Measurements from ENCODE around the gene ARL8B. TPM values are rescaled to one million over a fixed set of nuclear protein-coding genes. Genes with fewer than 3 reads are reported as not detected.

The ARL8B gene
- total and polyA plus RNA-seq, 9 of the 15 experiments (the other 6 are each of a cell fraction or from before 2014, with no cell fraction given), result 28.5 to 99.4 (median 77.2) TPM

DNA sequence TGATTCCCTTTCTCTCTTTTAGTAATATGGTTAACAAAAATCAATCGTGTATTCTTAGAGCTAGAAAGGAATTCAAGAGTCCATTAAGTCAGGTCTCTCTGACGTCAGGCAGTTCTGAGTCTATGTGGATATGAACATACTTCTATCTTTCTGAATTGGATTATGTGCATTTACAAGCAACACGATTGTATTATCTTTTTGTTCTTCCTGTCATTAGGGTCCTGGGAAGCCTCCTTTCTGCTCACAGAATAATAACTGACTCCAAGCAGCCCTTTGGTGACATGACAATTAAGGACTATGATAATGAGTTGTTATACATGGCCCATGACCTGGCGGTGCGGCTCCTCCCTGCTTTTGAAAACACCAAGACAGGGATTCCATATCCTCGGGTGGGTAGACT is 79.4 kb downstream of the ARL8B start (continued):
- TF ChIP-seq, protein P1, sequence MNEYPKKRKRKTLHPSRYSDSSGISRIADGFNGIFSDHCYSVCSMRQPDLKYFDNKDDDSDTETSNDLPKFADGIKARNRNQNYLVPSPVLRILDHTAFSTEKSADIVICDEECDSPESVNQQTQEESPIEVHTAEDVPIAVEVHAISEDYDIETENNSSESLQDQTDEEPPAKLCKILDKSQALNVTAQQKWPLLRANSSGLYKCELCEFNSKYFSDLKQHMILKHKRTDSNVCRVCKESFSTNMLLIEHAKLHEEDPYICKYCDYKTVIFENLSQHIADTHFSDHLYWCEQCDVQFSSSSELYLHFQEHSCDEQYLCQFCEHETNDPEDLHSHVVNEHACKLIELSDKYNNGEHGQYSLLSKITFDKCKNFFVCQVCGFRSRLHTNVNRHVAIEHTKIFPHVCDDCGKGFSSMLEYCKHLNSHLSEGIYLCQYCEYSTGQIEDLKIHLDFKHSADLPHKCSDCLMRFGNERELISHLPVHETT (CRISPR knock-in tag; conservative IDR thresholded peaks at IDR 0.05 in 1 of 2, IDR thresholded peaks at IDR 0.05 in 1 of 2), result no peak
- TF ChIP-seq KAT2B (IDR thresholded peaks at IDR 0.05; ENCODE audit: low read depth, low read length) (no peak), RBM17 (IDR thresholded peaks at IDR 0.05; ENCODE audit: borderline replicate concordance, low read depth, low read length) (no peak)

DNA sequence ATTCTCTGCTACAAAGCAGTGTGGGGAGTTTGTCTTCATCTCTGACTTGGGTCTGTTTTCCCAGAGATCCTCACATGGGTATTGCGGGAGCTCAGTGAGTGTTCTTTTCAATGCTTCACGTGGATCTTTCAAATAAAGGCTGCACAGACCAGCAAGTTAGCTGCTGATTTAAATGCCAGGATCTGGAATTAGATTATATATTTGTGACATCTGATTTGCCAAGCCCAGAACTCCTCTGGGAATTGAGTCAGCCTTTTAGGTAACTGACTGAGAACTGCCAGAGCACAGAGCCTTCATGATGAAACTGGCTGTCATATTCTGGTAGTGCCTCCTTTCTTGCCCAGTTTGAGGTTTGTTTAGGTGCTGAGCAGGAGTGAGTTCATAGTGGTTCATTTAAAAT is 80.1 kb downstream of the ARL8B start:
- peaks cover 76% of the 10 kb centered on the region for H3K36me3 ChIP-seq (ENCODE audit: control insufficient read depth, insufficient read depth, low read length)
- TF ChIP-seq, protein P2, sequence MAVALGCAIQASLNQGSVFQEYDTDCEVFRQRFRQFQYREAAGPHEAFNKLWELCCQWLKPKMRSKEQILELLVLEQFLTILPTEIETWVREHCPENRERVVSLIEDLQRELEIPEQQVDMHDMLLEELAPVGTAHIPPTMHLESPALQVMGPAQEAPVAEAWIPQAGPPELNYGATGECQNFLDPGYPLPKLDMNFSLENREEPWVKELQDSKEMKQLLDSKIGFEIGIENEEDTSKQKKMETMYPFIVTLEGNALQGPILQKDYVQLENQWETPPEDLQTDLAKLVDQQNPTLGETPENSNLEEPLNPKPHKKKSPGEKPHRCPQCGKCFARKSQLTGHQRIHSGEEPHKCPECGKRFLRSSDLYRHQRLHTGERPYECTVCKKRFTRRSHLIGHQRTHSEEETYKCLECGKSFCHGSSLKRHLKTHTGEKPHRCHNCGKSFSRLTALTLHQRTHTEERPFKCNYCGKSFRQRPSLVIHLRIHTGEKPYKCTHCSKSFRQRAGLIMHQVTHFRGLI (CRISPR knock-in tag; IDR thresholded peaks at IDR 0.05), result no peak
- TF ChIP-seq NR3C1 (CRISPR knock-in tag; IDR thresholded peaks at IDR 0.05) (no peak), PYGO2 (tag; IDR thresholded peaks at IDR 0.05) (no peak), FUS (optimal IDR thresholded peaks at IDR 0.05; ENCODE audit: low read depth, low read length) (no peak), BDP1 (IDR thresholded peaks at IDR 0.05; ENCODE audit: insufficient read depth, insufficient read length) (no peak), CBFB (CRISPR knock-in tag; IDR thresholded peaks at IDR 0.05) (no peak), STAG1 (CRISPR knock-in tag; IDR thresholded peaks at IDR 0.05; ENCODE audit: borderline replicate concordance) (no peak), ZNF175 (CRISPR knock-in tag; IDR thresholded peaks at IDR 0.05; ENCODE audit: low read depth) (no peak), SMARCB1 (IDR thresholded peaks at IDR 0.05; ENCODE audit: insufficient read length, low read depth) (no peak), TBL1XR1 (IDR thresholded peaks at IDR 0.05; ENCODE audit: low read length in 2 of 2) (no peak), TEAD2 (tag; IDR thresholded peaks at IDR 0.05) (no peak), JUND (IDR thresholded peaks at IDR 0.05; ENCODE audit: borderline replicate concordance, low read depth, low read length) (no peak), JUND (tag; IDR thresholded peaks at IDR 0.05; ENCODE audit: borderline replicate concordance, low read depth, low read length) (no peak), CTBP1 (IDR thresholded peaks at IDR 0.05; ENCODE audit: borderline replicate concordance) (no peak)
- TF ChIP-seq, protein P3, sequence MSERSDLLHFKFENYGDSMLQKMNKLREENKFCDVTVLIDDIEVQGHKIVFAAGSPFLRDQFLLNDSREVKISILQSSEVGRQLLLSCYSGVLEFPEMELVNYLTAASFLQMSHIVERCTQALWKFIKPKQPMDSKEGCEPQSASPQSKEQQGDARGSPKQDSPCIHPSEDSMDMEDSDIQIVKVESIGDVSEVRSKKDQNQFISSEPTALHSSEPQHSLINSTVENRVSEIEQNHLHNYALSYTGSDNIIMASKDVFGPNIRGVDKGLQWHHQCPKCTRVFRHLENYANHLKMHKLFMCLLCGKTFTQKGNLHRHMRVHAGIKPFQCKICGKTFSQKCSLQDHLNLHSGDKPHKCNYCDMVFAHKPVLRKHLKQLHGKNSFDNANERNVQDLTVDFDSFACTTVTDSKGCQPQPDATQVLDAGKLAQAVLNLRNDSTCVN (CRISPR knock-in tag; IDR thresholded peaks at IDR 0.05), result no peak
- H3K27ac ChIP-seq (ENCODE audit: extremely low read depth, low read depth, low read length), result no peak overlapping the region
- no peaks in the 10 kb centered on the region for H3K9me3 ChIP-seq (replicated peaks; ENCODE audit: control insufficient read depth, insufficient read depth, low read depth, low read length)
- ATAC-seq (no peak), FAIRE-seq (no peak), DNase-seq (ENCODE audit: extremely low read depth in 1 of 4, low spot score in 3 of 4) (no peak)
- H3K4me3 ChIP-seq, result no peak overlapping the region
- H3K9me1 ChIP-seq (ENCODE audit: control insufficient read depth, insufficient read depth, low read length), result no peaks in the 10 kb centered on the region
- POLR2A ChIA-PET, result interaction anchor here (0.6 to 1.0 kb wide), 2 partner anchors 20 to 26 kb away, joined by 3 read pairs; no protein-coding TSS in a partner anchor
- no peaks in the 10 kb centered on the region for H4K20me1 ChIP-seq (replicated peaks; ENCODE audit: control insufficient read depth, insufficient read depth, low read length)
- intact Hi-C loops (cut with micrococcal nuclease), result no loop called here
- H3K4me2 ChIP-seq (ENCODE audit: insufficient read depth, low read length), result no peak overlapping the region
- in situ Hi-C loops (cut with MboI), result no loop called here
- no TSS peak for BruUV-seq (replicated peaks)
- H3K27me3 ChIP-seq (ENCODE audit: control insufficient read depth in 2 of 2, insufficient read depth in 2 of 2, low read length in 2 of 2), result no peaks in the 10 kb centered on the region
- H3K79me2 ChIP-seq (ENCODE audit: control insufficient read depth, insufficient read depth, low read length), result no peaks in the 10 kb centered on the region; the same call in 2 of the 3 replicates
- H2AFZ ChIP-seq (ENCODE audit: low read depth, low read length), result no peak overlapping the region
- peaks cover 0 to 18% of the 10 kb centered on the region in 2 experiments; a peak in 4 of 5 replicates for H3K4me1 ChIP-seq (replicated peaks in 1 of 2; ENCODE audit: control insufficient read depth in 2 of 2, insufficient read depth in 2 of 2, low read length in 2 of 2)
- CTCF ChIA-PET (ENCODE audit: low intra/inter-chr PET ratio), result no interaction called here
- H3K9ac ChIP-seq (ENCODE audit: insufficient read depth in 1 of 2, low read depth in 2 of 2, low read length in 2 of 2), result no peak overlapping the region
- WGBS (ENCODE audit: insufficient coverage, low coverage, missing lambda C conversion rate), result 74% methylated on average over 2 of the region's 2 CpGs

All from K562 (cell line).